Endothelial cell of umbilical vein (primary cell): ENCODE measurements around the gene CPO. TPM values are rescaled to one million over a fixed set of nuclear protein-coding genes. Genes with fewer than 3 reads are reported as not detected.

Experiments used
- BruUV-seq: library from RNA; stranded (reverse); fragments of 400-500 nt; replicated peaks from 2 replicates; lab custom pipeline; 2021; lab: Mats Ljungman, UMichigan
- CTCF ChIA-PET: fragments of 300-600, 350-600 bp; sonication (Branson Sonifier 250); formaldehyde crosslinking; loops from one replicate; lab custom pipeline; 2021; ENCODE audit warnings: antibody characterized with exemption, inconsistent platforms; lab: Charles Lee
- POLR2A ChIA-PET: fragments of 300-600, 350-600 bp; sonication (Branson Sonifier 250); formaldehyde crosslinking; loops from one replicate; lab custom pipeline; 2021; ENCODE audit warnings: antibody characterized with exemption, inconsistent platforms; lab: Charles Lee
- DNase-seq: peaks from one replicate; pipeline ENCODE4 v3.0.0-alpha.2; 2011; ENCODE audit warnings: low read depth, low spot score
- FAIRE-seq: peaks from 2 replicates; lab custom pipeline; 2011; peaks lifted over from hg19 to GRCh38; lab: Jason Lieb, UNC
- H2AFZ ChIP-seq: 2 replicates; pipeline ENCODE4 v1.6.0; 2012; ENCODE audit warnings: low read depth, low read length, control low read depth, inconsistent platforms
- H3K27ac ChIP-seq: 2 replicates; pipeline ENCODE4 v1.5.1; 2011; ENCODE audit warnings: low read depth, mild to moderate bottlenecking, control low read depth, low read length, moderate library complexity; ENCODE audit not compliant: insufficient read depth
- H3K27me3 ChIP-seq, 2 experiments: 2 replicates each; pipeline versions ENCODE4 v1.6.0 to v1.6.1; 2011; ENCODE audit warnings: low read length in 2 of 2, mixed read lengths in 1 of 2; ENCODE audit not compliant: control insufficient read depth in 2 of 2, insufficient read depth in 2 of 2
- H3K36me3 ChIP-seq, 2 experiments: 2 replicates in 1 of 2; 3 replicates in 1 of 2; pipeline ENCODE4 v1.5.1; 2011; ENCODE audit warnings: low read length in 2 of 2, mild to moderate bottlenecking in 1 of 2, moderate library complexity in 1 of 2; ENCODE audit not compliant: control insufficient read depth in 2 of 2, insufficient read depth in 2 of 2; ENCODE audit errors: extremely low read depth in 1 of 2
- H3K4me1 ChIP-seq: 3 replicates; pipeline ENCODE4 v1.5.1; 2011; ENCODE audit warnings: mild to moderate bottlenecking, low read length; ENCODE audit not compliant: control insufficient read depth, insufficient read depth; ENCODE audit errors: extremely low read depth
- H3K4me2 ChIP-seq: 2 replicates; pipeline ENCODE4 v1.6.1; 2011; ENCODE audit warnings: low read length, control low read depth, mixed read lengths; ENCODE audit not compliant: insufficient read depth
- H3K4me3 ChIP-seq, 3 experiments: fragments of 200-600 bp in 1 of 3; sonication (generic), shearing (Covaris generic) in 1 of 3; replicated peaks in 1 of 3; 2 replicates each; pipeline ENCODE4 v1.5.1; 2011 to 2016; ENCODE audit warnings: control low read depth in 3 of 3, low read length in 3 of 3, mild to moderate bottlenecking in 2 of 3, inconsistent platforms in 1 of 3, low read depth in 1 of 3, moderate library complexity in 1 of 3; ENCODE audit not compliant: insufficient read depth in 1 of 3
- H3K79me2 ChIP-seq: 2 replicates; pipeline ENCODE4 v1.6.0; 2012; ENCODE audit warnings: low read length, inconsistent platforms; ENCODE audit not compliant: control insufficient read depth, insufficient read depth
- H3K9ac ChIP-seq: replicated peaks from 2 replicates; pipeline ENCODE3; 2011; ENCODE audit warnings: low read length, control low read depth; ENCODE audit not compliant: insufficient read depth; ENCODE audit errors: extremely low read depth
- H3K9me1 ChIP-seq: replicated peaks from 3 replicates; pipeline ENCODE4 v1.6.0; 2011; ENCODE audit warnings: mild to moderate bottlenecking, low read length; ENCODE audit not compliant: control insufficient read depth, insufficient read depth; ENCODE audit errors: extremely low read depth
- H3K9me3 ChIP-seq: replicated peaks from 2 replicates; pipeline ENCODE4 v1.5.1; 2012; ENCODE audit warnings: low read length, inconsistent platforms; ENCODE audit not compliant: control insufficient read depth, insufficient read depth
- H4K20me1 ChIP-seq: replicated peaks from 2 replicates; pipeline ENCODE3; 2011; ENCODE audit warnings: mild to moderate bottlenecking, low read length; ENCODE audit not compliant: control insufficient read depth, insufficient read depth; ENCODE audit errors: extremely low read depth
- CTCF ChIP-seq, 2 donors: IDR thresholded peaks; 1 replicate in 1 of 2; 2 replicates in 1 of 2; pipeline ENCODE4 v1.5.1; 2011; ENCODE audit warnings: low read length in 2 of 2, mild to moderate bottlenecking in 2 of 2, moderate library complexity in 2 of 2, control low read depth in 1 of 2, inconsistent platforms in 1 of 2, low read depth in 1 of 2; ENCODE audit not compliant: insufficient read depth in 1 of 2; ENCODE audit errors: extremely low read depth in 1 of 2
- EZH2 ChIP-seq: IDR thresholded peaks from 2 replicates; pipeline ENCODE4 v1.6.1; 2012; ENCODE audit warnings: borderline replicate concordance, low read depth, mild to moderate bottlenecking, moderate library complexity, low read length, inconsistent platforms; ENCODE audit not compliant: severe bottlenecking
- FOS ChIP-seq: IDR thresholded peaks from 2 replicates; pipeline ENCODE4 v1.6.1; 2011; ENCODE audit warnings: mild to moderate bottlenecking, low read length, moderate library complexity, borderline replicate concordance; ENCODE audit not compliant: insufficient read depth
- GATA2 ChIP-seq: IDR thresholded peaks from 2 replicates; pipeline ENCODE4 v1.7.0; 2011; ENCODE audit warnings: low read depth, mild to moderate bottlenecking, moderate library complexity, mixed read lengths, low read length; ENCODE audit not compliant: insufficient read length, insufficient read depth
- JUN ChIP-seq: IDR thresholded peaks from 2 replicates; pipeline ENCODE4 v1.6.1; 2011; ENCODE audit warnings: borderline replicate concordance, low read depth; ENCODE audit not compliant: insufficient read length, insufficient read depth
- MAX ChIP-seq: IDR thresholded peaks from 2 replicates; pipeline ENCODE4 v1.6.1; 2011; ENCODE audit not compliant: insufficient read depth, insufficient read length
- MYC ChIP-seq: IDR thresholded peaks from one replicate; pipeline ENCODE4 v1.6.1; 2011; ENCODE audit warnings: mild to moderate bottlenecking, low read depth, low read length
- POLR2A ChIP-seq: IDR thresholded peaks from 2 replicates; pipeline ENCODE4 v1.6.1; 2012; ENCODE audit warnings: low read depth, mild to moderate bottlenecking, control low read depth, low read length
- POLR2AphosphoS5 ChIP-seq: IDR thresholded peaks from 2 replicates; pipeline ENCODE4 v1.6.1; 2012; ENCODE audit warnings: low read depth, mild to moderate bottlenecking, control low read depth, low read length, moderate library complexity; ENCODE audit not compliant: insufficient read depth
- dilution Hi-C: fragments of 300-500 bp; cut with MboI; formaldehyde crosslinking; loops from one replicate; pipeline ENCODE4 v1.15.0; 2019; ENCODE audit warnings: low sequenced_read_pairs; ENCODE audit not compliant: extremely low pct_ligation_motif_present
- intact Hi-C: fragments of 100-400 bp; cut with micrococcal nuclease; formaldehyde crosslinking; loops from one replicate; pipeline ENCODE4 v1.10.0; 2022
- polyA plus RNA-seq, 4 experiments: library from polyadenylated mRNA; depleted of rRNA in 3 of 4; stranded (reverse) in 3 of 4; unstranded in 1 of 4; fragments of >200 nt; gene quantifications; 2 replicates each; pipeline versions ENCODE4 v1.2.1 to v1.2.3, GENCODE V29; 2011 to 2012; ENCODE audit warnings: missing spikeins in 1 of 4
- total RNA-seq: library from RNA; stranded (reverse); gene quantifications from 2 replicates; pipeline ENCODE4 v1.2.3, GENCODE V29; 2021

CPO gene
- total and polyA plus RNA-seq, 2 donors (not counting 3 experiments of a cell fraction or from before 2014, with no cell fraction given): not detected

GRCh38 chr2:206981086-206981674, 41.9 kb downstream of the CPO start:
- H3K4me2 ChIP-seq: no peak overlapping the region
- no peaks in the 10 kb centered on the region for H3K4me1 ChIP-seq
- H3K9me3 ChIP-seq: no peaks in the 10 kb centered on the region
- H3K79me2 ChIP-seq: no peaks in the 10 kb centered on the region
- no peak for TF ChIP-seq POLR2AphosphoS5
- TF ChIP-seq CTCF (IDR thresholded peaks at IDR 0.05; ENCODE audit: extremely low read depth in 1 of 2, insufficient read depth in 1 of 2, low read depth in 1 of 2, low read length in 2 of 2): no peak
- no peak for TF ChIP-seq FOS
- no peak for TF ChIP-seq GATA2
- TF ChIP-seq MAX: no peak
- TF ChIP-seq EZH2: no peak
- no peak for TF ChIP-seq MYC
- TF ChIP-seq POLR2A: no peak
- no peak for TF ChIP-seq JUN
- no peaks in the 10 kb centered on the region for H3K36me3 ChIP-seq
- peaks cover 0 to 5% of the 10 kb centered on the region in 2 experiments for H3K27me3 ChIP-seq
- H4K20me1 ChIP-seq: no peaks in the 10 kb centered on the region
- intact Hi-C loops: loop anchor here (1.0 to 10.0 kb wide), 7 partner anchors 154 to 1091 kb away; no protein-coding TSS in a partner anchor
- H3K9me1 ChIP-seq: no peaks in the 10 kb centered on the region
- no peak overlapping the region for H3K9ac ChIP-seq
- DNase-seq: no peak
- no TSS peak for BruUV-seq
- dilution Hi-C loops: no loop called here
- no peak overlapping the region for H3K27ac ChIP-seq
- no peak overlapping the region for H3K4me3 ChIP-seq
- FAIRE-seq: no peak
- H2AFZ ChIP-seq: no peak overlapping the region
- ChIA-PET CTCF (interaction anchor here (0.6 to 3.8 kb wide), 10 partner anchors 12 to 496 kb away, joined by 3 to 76 read pairs (median 4); partner anchors contain the start of gene KLF7), POLR2A (no interaction called here)
